ENCODE results near the gene MPEG1. TPM values are rescaled to one million over a fixed set of nuclear protein-coding genes. Genes with fewer than 3 reads are reported as not detected.
A peak's percentile ranks its signal among the peaks of the same experiment; 100 is the strongest.

The MPEG1 gene
- total RNA-seq, 2 donors from 2014 or later = 29.8 to 32.1 TPM

- ATAC-seq (ENCODE audit: insufficient number of reproducible peaks, low FRiP score, low read depth) = no peak
- no peak overlapping the region for H3K27ac ChIP-seq
- H3K36me3 ChIP-seq = no peaks in the 10 kb centered on the region
- no peaks in the 10 kb centered on the region for H3K27me3 ChIP-seq (replicated peaks; ENCODE audit: insufficient read depth)
- no peak for TF ChIP-seq CTCF (IDR thresholded peaks at IDR 0.05)
- peaks cover 0 to 17% of the 10 kb centered on the region in 2 donors for H3K4me1 ChIP-seq (ENCODE audit: control insufficient read depth in 1 of 2, low read depth in 2 of 2)
- H3K9me3 ChIP-seq = no peaks in the 10 kb centered on the region
- no peak for DNase-seq (ENCODE audit: low spot score)
- no peak overlapping the region for H3K4me3 ChIP-seq
These were observed 38.1 kb downstream of the MPEG1 start for GRCh38 chr11:59174664-59175033.

DNA sequence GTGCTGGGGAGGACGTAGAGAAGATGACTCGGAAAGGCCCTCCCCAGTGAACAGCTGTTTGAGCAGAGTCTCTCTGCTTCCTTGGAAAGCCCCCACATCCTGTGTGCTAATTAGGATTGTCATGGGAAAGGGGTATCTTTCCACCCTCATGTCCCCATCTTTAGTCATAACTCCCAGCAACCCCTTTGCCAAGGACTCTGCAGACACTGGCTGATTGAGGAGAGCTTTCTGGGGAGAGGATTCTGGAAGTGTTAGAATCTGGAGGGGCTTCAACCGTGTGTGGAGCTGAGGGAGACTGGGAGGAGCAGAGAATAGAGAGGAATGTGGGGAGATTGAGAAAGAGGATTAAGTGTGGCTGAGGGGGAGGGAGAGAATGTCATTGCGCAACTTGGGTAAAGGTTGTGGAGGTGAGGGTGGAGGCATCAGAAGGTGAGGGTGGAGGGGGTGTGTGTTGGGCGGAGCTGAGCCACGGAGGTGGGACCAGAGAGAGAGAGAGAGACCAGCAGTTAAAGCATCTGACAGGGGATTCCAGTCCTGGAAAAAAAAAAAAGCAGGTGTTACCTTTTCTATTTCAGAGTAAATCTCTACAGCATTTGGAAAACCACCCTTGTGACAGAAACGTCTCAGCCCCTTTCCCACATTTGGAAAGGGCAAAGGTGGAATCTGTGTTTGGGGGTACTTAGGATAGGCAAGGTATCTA is 38.6 kb downstream of the MPEG1 start:
- no peaks in the 10 kb centered on the region for H3K36me3 ChIP-seq
- no peak overlapping the region for H3K27ac ChIP-seq
- H3K9me3 ChIP-seq = no peaks in the 10 kb centered on the region
- no peaks in the 10 kb centered on the region for H3K27me3 ChIP-seq (replicated peaks; ENCODE audit: insufficient read depth)
- ATAC-seq (ENCODE audit: insufficient number of reproducible peaks, low FRiP score, low read depth) (no peak), DNase-seq (ENCODE audit: low spot score) (no peak)
- H3K4me1 ChIP-seq (ENCODE audit: control insufficient read depth in 1 of 2, low read depth in 2 of 2) = peaks cover 0 to 17% of the 10 kb centered on the region in 2 donors
- peak overlapping the region; percentile 94 for H3K4me3 ChIP-seq
- TF ChIP-seq CTCF (IDR thresholded peaks at IDR 0.05) = no peak

- DNase-seq (ENCODE audit: low spot score) (no peak), ATAC-seq (ENCODE audit: insufficient number of reproducible peaks, low FRiP score, low read depth) (no peak)
- Histone ChIP-seq H3K4me3 (peak overlapping the region; percentile 94), H3K27ac (no peak overlapping the region), H3K4me1 (ENCODE audit: control insufficient read depth in 1 of 2, low read depth in 2 of 2) (peaks cover 0 to 17% of the 10 kb centered on the region in 2 donors), H3K36me3 (no peaks in the 10 kb centered on the region), H3K9me3 (no peaks in the 10 kb centered on the region), H3K27me3 (replicated peaks; ENCODE audit: insufficient read depth) (no peaks in the 10 kb centered on the region)
- no peak for TF ChIP-seq CTCF (IDR thresholded peaks at IDR 0.05)
These were observed 39.4 kb downstream of the MPEG1 start for GRCh38 chr11:59173080-59173963.

- Histone ChIP-seq H3K4me3 (peak overlapping the region; percentile 94), H3K36me3 (no peaks in the 10 kb centered on the region), H3K4me1 (ENCODE audit: control insufficient read depth in 1 of 2, low read depth in 2 of 2) (peaks cover 0 to 17% of the 10 kb centered on the region in 2 donors), H3K9me3 (no peaks in the 10 kb centered on the region), H3K27ac (no peak overlapping the region), H3K27me3 (replicated peaks; ENCODE audit: insufficient read depth) (no peaks in the 10 kb centered on the region)
- ATAC-seq (ENCODE audit: insufficient number of reproducible peaks, low FRiP score, low read depth) (no peak), DNase-seq (ENCODE audit: low spot score) (no peak)
- TF ChIP-seq CTCF (IDR thresholded peaks at IDR 0.05) = no peak
These were observed 40.2 kb downstream of the MPEG1 start for GRCh38 chr11:59172345-59173079.
